Fibroblast of skin of left biceps (primary cell): ENCODE results near the gene MAPK7.

Experiments used
- DNase-seq, 2 experiments: peaks; one replicate each; pipeline ENCODE4 v3.0.0-alpha.2; 2013; ENCODE audit warnings: low read depth in 2 of 2

The MAPK7 gene

DNA sequence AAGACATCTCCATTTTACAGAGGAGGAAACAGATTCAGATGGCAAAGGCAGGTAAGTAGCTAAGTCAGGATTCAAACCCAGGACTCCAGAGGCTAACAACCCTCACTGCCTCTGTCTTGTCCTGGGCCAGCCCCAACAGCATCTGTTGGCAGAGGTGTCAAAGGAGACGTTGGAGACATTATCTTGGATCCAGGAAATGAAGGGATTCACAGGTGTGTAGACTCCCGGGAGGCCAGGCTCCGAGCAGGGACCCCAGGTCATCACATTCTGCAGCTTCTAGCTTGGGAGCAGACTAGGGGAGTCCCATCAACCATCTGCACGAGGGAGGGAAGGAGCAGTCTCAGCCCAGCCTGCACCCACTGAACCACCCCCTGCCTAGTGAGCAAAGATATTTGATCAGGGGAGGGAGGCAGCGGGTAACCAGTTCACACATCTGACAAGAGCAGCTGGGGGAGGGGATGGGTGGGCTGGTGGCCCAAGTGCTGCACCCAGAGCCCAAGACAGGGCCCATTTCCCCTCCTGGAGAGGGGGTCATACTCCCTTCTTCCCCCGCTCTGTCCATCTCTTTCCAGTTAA lies 14.8 kb upstream of the MAPK7 start:
- DNase-seq = no peak

DNA sequence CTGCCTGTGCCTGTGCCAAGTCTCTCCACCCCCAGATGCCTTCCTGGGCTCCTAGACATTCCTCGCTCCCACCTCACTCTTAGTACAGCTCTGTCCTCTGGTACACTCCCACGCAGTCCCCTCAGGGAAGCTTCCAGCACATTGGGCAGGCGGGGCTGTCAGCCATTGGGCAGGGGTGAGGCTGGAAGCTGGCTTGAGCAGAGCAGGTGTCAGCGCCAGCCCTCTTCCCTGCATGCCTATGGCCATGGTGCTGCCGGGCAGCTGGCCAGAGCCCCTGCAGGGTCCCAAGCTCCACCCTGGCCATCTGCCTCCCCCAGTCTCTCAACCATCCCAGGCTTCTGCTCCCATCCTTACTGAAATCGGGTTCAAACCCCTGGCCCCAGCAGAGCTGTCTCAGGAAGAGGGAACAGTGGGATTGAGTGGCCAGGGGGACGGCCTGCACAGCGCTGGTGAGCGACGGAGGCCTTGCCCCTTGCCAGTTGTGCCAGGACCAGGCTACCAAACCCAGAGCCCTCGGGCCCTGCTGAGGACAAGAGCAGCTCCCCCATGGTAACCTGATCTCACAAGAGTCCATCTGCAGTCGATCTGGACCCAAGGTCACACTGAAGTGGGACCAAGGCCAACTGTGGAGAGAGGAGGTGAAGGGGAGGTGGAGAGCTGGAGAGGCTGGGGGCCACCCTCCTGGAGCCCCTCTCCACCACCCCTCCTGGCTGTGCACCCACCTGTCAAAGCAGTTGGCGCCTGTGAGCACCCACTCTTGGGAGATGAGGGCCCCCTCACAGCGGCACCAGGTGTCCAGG lies 13.4 kb upstream of the MAPK7 start:
- no peak for DNase-seq

- DNase-seq = no peak
Observed at GRCh38 chr17:19365499-19365817, 12.8 kb upstream of the MAPK7 start.

GRCh38 chr17:19365833-19366636 lies 12.3 kb upstream of the MAPK7 start:
- DNase-seq = no peak

DNA sequence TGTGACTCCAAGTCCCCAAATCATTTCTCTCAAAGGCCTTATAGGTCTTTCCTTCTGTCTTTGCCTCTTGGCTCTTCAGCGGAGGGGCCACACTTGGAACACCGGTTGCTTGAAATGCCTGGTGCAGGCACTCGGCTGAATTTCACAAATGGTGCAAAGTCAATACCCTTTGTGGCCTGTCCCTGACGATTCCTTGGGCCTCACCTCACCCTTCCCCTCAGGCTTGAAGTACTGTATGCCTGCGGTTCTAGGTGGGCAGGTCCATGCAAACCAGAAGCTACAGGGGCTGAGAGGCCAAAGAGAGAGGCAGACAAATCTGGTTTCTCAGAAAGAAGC lies 11.7 kb upstream of the MAPK7 start:
- DNase-seq = no peak

GRCh38 chr17:19368229-19368628 lies 10.1 kb upstream of the MAPK7 start:
- DNase-seq = no peak

- DNase-seq = no peak
Observed at GRCh38 chr17:19369107-19369778, 9.1 kb upstream of the MAPK7 start.

GRCh38 chr17:19369846-19370492 lies 8.3 kb upstream of the MAPK7 start:
- DNase-seq = no peak

DNA sequence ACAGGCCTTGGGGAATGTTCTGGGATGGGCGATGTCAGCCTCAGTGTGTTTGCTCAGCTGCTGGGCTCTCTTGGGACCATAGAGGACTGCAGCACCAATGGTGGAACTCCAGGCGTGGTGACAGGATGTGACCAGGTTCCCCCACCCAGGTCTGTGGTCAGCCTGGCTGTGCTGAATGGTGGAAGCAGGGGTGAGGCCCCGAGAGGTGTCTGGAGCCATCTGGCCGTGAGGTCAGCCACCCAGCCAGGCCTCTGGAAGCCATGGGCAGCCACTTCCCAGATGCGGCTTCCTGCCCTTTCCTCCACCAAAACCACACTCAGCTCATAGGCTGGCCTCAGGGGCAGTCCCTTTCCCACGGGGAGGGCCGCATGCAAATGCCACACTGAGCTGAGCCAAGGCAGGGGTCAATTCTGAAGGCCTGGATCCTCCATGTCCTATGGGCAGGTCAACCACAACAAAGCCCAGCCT lies 7.8 kb upstream of the MAPK7 start:
- DNase-seq = no peak

DNA sequence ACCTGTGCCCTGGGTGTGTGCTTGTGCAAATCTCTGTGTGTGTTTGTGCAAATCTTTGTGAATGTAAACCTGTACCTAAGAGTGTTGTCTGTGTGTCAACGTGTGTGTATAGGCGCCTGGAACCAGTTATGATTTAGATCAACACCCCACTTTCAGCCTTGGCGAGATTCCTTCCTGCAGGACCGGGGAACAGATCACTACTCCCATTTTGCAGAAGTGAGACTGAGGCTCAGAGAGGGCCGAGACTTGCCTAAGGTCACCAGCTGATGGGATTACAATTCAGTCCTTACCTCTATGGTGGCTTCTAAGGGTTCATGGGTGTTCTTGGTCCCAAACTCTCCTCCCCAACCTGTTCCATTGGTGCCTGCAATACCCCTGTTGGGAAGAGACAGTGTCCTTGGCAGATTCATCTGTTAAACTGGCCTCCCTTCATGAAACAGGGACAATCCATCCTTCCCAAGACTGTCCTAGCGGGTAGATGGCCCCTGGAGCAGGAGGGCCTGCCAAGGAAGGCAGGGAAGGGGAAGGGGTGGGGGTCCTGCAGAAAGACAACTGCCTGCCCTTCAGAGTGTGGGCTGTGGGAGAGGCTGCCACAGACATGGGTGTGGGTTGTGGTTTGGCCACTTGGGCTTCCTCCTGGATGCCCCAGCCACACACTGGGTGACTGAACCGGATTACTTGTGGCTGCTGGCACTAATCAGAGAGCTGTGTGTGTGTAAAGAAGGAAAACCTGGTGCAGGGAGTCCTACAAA lies 6.9 kb upstream of the MAPK7 start:
- no peak for DNase-seq

DNA sequence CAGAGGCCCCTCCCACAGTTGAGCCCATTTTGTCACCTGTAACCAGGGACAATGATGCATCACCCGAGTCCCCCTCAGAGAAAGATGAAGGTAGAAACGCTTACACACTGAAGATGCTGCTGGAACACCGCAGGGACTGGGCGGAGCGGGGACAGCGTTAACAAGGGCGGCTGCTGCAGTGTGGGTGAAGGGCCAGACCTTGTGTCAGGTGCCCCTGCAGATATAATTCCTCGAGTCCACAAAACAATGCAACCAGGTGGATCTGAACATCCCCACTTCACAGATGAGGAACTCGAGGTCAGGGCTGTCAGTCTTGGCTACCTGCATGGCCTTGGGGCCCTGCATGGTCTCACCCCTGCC lies 6.3 kb upstream of the MAPK7 start:
- no peak for DNase-seq

DNA sequence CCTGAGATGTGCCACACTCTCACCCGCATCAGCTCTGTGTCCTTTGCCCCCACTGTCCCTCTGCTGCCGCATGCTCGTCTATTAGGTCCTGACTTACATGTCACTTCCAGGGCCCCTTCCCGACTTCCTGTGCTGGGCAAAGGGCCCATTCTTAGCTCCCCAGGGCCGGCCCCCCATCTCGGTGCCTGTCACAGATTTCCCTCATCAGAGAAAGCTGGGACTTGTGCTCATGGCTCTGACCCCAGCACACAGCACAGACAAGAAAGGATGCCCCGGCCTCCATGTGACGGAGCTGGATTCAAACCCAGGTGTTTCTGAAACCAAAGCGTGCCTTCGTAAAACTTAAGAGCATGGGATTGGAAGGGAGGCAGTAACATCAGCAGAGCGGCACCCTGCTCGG lies 5.9 kb upstream of the MAPK7 start:
- DNase-seq = no peak

DNA sequence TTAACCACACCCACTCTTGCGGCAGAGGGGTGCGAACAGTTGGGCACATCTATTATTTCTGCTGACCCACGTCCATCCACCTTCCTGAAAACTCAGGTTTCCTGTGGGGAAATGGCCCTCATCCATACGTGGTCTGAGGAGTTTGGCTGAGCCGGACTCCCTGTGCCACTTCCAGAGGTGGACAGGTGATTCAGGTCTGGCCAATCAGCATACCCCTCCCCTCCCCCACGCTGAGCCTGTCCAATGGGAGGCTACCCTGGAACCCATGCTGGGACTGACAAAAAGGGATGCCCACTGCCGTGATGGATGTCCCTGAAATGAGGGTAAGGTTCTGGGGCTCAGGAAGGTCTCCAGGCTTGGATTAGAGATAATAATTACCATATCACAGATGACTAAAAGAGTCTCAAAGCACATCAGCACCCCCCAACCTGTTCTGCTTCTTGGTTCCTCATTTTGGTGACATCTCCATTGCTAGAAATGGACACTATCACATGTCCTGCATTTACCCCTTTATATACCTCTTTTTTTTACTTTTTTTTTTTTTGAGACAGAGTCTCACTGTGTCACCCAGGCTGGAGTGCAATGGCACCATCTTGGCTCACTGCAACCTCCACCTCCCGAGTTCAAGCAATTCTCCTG lies 5.3 kb upstream of the MAPK7 start:
- no peak for DNase-seq

- DNase-seq = no peak
Observed at GRCh38 chr17:19374136-19374535, 4.2 kb upstream of the MAPK7 start.

- DNase-seq = no peak
Observed at GRCh38 chr17:19375732-19376131, 2.6 kb upstream of the MAPK7 start.

- no peak for DNase-seq
Observed at GRCh38 chr17:19376811-19377210, 1.5 kb upstream of the MAPK7 start.

- peak; percentile 97 to 98 for DNase-seq
Observed at GRCh38 chr17:19377602-19378415, 489 bp upstream of the MAPK7 start.

DNA sequence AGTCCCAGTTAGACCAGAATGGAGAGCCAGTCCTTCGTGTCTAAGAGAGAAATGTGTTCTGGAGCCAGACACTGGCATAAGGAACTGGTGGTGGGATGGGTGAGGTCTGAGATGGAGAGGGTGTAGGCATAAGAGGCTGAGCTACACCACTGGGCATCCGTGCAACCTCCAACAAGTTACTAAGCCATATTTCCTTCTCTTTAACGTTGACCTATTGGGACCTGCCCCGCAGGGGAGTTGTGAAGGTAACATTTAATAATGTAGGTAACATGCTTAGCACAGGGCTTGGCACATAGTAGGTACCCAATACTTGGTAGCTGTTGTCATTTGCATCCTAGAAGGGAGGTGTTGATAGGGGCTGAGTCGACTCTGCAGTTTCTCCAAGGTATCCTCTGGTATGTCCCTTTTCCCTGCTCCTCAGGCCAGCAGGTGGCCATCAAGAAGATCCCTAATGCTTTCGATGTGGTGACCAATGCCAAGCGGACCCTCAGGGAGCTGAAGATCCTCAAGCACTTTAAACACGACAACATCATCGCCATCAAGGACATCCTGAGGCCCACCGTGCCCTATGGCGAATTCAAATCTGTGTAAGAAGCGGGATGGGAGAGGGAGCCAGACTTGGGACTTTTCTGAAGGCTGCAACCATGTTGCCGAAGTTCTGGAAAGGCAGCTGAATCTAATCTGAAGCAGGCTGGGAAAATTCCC lies 1.2 kb downstream of the MAPK7 start:
- no peak for DNase-seq
